Measurements from ENCODE around the gene CDH5.
A peak's percentile ranks its signal among the peaks of the same experiment; 100 is the strongest.

Gene CDH5

DNA sequence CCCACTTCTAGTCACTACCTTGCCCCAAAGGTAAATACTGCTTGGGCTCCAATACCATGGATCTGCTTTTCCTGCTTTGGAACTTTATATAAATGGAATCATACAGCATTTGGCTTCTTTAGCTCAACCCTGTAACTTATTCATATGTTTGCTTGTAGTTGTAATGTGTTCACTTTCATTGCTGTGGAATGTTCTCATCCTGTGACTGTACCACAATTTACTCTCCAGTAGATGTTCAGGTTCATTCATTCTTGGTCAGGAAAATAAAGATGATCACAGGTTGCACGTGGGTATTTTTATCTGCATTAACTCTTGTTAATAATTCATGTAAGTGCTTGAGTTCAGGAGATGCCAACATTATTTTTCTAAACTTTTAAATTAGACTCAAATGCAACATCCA lies 53.9 kb downstream of the CDH5 start:
- no peak for DNase-seq

DNA sequence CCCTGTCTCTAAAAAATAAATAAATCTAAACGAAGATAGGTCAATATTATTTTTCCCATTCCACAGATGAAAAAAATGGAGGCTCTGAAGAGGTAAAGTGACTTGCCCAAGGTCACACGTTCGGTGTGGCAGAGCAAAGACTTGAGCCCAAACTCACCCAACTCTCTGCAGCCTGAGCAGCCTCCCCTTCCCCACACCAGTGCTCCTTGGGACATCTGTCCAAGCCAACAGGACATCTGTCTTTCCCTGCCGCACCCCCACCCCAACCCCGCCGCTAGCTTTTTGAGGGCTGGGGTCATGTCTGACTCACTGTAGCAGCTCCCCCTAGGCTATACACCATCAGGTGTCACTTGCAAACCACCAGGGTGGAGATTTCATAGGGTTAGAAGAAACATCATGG lies 55.4 kb downstream of the CDH5 start:
- DNase-seq, result no peak

DNA sequence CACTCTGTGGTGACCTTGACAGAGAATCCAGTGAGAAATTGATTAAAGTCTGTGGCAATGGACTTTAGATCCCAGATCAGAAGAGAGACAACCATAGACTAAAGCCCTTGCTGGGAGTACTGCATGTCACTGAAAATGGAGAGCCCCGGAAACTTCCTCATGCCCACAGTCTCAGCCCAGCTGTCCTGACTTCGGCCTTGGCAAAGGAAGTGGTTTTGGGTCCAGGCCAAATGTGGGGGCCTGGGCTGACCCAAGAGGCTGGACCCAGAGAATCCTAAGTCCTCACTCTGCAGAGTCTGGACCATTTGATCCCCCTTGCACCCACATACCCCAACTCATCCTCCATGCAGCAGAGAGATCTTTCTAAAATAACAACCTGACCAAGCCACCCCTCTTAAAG lies 55.9 kb downstream of the CDH5 start:
- DNase-seq, result no peak

DNA sequence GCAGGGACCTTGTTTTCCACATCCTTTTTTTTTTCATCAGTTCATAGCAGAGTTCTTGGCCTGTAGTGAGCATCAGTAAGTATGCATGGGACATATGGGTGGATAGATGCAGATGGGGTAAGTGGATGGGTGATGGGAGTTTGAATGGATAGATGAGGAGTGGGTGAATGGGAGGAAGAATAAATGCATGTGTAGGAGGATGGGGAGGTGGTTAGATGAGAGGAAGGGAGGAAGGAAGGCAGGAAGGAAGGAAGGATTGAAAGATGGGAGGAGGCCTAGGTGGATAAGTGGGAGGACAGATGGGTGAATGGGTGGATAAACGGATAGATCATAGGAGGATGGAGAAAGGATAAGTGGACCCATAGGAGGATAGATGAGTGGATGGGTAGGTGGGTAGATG lies 56.7 kb downstream of the CDH5 start:
- no peak for DNase-seq

DNA sequence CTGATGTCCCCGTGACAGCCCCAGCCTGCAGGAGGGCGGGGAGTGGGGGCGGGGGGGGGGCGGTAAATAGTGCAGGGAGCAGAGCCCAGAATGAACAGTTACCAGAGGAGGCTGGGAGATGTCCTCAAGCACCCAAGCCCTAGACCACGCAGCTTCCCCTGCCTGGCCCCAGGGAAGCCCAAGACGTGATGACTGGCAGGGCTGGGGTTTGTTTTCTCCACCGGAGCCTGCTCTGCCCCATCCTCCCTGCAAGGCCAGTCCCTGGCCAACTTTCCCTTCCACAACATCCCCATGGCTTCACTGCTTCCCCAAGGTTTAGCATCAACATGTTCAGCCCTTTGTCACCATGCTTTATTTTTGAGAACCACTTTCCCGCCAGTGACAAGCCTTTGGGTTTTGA lies 59.2 kb downstream of the CDH5 start:
- no peak for DNase-seq

DNA sequence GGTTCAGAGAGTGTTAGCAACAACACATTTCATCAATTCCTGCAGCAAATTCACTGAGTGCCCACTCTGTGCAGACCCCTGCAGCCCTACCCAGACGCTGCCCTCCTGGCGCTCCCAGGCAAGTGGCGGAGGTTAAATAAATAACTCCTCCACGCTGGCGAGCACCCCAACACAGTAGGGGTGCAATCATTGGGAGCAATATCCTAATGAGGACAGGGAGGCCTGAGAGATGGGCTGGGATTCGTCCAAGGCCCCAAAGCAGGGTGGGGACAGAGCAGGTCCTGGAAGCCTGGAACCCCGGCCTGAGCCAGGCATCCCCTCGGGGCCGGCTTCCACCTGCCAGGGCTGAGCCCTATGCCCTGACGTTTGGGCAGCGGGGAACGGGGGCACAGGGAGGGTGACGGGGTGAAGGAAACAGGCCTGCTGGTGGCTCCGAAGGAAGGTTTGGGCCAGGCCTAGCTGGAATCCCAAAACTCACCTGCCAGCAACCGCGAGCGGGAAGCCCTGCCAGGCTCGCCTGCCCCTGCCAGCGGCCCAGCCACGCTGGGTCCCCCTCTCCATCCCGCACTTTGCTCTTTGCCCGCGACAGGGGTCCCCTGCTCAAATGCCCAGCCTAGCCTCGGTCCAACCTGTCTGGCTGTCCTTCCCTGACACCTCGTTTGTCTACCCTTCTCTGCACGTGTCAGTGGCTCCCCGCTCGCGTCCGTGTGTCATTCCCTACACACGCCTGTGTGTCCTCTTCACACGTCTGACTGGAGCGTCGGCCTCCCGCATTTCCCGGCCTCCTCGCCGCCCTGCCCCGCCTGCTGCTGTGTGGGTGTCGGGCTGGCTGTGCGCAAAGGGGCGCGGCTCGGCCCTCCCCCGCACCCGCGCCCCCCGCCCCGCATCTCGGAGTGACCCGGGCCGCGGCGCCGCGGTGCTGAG lies 59.9 kb downstream of the CDH5 start:
- DNase-seq, result no peak

DNA sequence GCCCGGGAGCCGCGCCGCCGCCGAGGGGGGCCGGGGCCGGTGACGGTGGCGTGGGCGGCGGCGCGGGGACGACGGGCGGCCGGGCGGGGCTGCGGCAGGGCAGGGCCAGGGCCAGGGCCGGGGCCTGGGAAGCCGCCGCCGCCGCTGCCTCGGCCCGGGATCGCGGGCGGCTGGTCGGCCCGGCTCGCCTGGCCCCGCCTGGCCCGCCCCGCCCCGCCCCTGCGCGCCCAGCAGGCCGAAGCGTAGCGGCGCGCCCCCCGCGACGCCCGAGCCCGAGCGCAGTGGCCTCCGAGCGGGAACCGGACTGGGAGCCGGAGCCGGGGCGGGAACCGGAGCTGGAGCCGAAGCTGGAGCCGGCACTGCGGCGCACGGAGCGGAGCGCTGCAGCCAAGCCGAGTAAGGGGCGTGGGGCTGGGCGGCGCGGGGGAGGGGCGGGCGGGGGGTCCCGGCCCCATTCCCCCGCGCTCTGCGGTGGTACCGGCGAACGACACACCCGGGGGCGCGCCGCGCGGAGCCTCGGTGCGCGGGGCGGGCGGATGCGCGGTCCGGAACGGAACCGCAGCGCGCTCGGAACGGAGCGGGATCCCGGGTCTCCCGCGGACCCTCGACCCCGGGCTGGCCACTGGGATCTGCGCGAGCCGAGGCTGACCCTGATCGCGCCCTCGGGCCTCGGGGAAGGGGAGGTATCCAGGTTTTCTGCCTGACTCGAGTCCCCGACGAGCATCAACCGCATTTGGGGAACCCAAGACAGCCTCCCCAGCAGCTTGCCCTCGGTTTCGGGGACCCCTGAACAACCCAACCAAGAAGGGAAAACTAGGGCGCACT lies 60.8 kb downstream of the CDH5 start, which contains the start of gene BEAN1:
Gene BEAN1 (plus strand): TSS at position 260 of the 825 bp plus-strand sequence. CDS start 10,382 bp downstream, outside the sequence.
- peak; percentile 10 for DNase-seq

DNA sequence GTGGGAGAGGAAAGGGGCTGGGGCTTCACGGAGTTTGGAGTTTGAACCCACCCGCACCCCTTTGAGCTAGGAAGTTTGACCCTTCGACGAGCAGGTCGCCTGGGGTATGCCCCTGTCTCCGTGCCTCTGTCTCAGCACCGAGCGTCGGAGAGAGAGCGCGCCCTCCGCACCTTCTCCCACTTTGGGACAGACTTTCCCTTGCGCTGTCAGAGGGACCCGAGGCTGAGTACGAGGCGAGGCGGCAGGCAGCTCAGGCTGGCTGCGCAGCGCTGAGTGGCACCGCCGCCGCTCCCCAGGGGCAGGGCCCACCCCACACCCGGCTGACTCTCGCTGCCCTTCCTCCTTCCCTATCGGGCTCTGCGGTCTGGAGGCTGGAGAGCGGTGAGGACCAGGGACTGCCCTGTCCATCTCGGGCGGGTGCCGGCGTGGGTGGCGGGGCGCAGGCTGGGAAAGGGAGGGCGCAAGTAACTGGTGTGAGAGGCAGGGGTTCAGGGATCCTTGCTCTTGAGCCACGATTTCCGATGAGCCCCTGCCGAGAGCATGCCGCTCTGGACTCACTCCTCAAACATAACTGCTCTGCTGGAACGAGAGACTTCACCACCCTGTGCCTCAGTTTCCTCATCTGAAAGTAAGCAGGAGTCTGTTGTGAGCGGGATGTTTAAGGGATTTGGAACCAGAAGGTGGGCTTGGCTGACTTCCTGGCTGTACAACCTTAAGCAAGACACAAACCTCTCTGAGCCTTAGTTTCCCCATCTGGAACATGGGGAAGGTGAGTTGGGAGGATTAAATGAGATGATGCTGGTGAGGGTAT lies 61.6 kb downstream of the CDH5 start:
- peak; percentile 52 for DNase-seq

DNA sequence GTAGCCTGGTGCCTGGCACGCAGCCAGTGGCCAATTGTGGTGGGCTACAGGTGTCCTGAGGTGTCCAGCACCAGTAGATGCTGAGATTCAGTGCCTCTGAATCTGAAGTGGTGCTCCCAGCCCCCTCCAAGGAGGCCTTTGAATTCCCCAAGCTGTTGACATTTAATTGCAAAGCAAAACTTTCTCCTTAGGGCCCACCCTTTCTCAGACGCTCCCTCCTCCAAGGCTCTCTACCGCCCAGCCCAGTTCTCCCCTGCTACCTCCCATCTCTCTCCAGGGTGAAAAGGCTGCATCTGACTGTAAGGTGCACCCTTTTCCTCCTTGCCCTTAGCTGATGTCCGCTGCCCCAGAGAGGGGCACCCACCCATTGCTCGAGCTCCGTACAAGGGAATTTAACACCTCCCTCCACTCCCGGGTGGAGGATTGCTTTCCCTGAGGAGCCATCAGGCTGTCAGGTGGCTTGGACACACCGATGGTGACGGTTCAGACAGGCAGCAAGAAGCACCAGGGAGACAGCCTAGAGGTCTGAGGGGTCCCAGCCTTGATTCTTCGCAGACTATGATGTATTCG lies 62.3 kb downstream of the CDH5 start:
- DNase-seq, result no peak

DNA sequence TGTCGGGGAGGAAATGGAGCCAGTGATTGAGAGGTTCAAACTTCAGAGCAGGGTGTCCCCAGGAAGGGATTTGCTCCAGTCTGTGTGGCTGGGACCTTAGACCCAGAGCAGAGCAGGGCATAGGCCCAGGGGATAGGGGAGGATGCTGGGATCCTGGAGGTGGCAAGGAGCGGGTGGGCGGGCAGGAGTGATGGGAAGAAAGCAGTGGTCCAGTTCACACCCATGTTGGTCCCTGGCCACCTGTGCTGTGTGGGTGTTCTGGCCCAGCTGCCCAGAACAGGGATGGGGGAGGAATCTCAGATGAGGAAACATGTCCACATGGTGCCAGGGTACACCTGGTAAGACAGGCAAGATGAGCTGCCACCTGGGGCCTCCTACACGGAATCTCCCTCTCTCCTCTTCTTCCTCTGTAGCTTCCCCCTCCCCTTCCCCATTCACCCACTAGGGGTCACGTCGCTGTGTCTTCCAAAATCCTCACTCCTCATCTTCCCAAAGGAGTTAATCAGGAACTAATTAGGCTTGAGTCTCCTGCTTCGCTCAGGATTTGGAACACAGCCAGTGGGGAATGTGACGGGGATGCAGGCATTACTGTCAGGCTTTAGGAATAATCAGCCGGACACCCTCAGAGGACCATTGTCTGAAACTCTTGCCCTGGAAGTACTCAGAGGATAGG lies 62.9 kb downstream of the CDH5 start:
- no peak for DNase-seq

DNA sequence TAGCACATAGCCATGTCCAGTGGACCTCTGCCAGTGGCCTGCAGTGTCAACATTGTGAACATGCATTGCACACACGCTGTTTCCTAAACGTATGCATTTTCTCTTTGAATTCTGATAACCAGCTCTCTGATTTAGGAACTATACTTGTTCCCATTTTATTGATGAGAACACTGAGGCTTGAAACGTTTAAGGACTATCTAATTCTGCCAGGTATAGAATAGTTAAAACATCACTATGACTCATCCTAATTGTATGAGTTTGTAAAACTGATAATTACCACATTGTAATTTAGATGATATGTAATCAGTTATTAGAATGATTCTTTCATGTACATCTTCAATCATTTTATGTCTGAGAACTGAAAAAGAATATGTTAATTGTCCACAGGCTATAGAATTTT lies 63.7 kb downstream of the CDH5 start:
- no peak for DNase-seq

DNA sequence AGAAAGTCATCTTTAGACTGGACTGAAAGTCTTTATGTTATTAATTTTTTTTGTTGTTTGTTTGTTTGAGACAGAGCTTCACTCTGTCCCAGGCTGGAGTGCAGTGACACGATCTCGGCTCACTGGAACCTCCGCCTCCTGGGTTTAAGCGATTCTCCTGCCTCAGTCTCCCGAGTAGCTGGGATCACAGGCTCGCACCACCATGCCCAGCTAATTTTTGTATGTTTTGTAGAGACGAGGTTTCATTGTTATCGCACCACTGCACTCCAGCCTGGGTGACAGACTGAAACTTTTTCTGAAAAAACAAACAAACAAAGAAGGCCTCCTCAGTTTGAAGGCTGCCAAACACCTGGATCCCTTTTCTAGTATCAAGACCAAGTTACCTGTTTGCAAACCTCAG lies 65.3 kb downstream of the CDH5 start:
- DNase-seq, result no peak

DNA sequence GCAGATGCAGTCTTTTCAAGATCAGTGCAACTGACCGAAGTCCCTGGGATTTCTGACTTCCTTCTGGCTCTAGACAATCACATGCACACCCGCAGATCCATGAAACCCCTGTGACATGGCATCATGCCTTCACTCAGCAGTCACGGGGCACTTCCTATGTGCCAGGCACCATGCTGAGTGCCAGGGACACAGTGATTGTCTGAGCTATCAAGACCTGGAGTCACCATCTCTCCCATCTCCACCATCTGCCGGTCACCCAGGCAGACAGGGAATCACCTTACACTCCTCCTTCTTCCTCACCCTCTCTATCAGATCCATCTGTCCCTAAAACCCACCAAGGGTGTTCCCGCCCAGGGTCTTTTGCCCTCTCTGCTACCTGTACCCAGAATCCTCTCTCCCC lies 65.9 kb downstream of the CDH5 start:
- DNase-seq, result no peak

DNA sequence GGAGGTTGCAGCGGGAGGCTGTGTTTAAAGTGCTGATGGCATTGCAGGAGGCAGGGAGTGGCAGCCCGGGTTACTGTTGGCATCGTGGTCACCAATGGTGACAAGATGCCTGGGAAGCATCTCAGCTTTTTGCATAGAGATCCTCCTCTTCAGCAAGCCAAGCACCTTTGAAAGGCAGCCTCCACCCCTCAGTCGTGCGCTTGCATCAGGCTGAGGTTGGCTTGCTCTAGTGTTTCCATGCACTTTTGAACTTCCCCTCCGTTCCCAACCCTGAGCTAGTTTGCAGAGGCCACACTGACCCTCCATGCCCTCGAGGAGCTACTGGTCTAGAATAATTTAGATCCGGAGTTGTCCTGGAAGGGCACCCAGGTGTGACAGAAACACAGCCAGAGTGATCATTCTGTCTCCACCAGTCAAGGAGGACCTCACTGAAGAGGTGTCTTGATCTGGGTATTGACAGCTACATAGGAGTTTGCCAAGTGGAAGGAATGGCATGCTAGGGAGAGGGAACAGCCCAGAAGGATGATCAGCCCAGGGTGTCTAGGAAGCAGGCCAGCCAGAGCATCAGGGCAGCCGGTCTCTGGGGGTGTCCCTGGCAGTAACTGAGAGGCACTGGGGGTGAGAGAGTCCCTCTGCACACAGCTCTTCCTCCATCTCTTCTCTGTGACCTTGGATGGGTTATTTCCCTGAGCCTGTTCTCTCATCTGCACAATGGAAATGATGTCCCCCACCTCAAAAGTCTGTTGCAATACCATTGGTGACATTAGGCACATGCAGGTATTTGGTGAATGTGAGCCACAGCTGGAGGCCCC lies 68.3 kb downstream of the CDH5 start:
- DNase-seq, result no peak

DNA sequence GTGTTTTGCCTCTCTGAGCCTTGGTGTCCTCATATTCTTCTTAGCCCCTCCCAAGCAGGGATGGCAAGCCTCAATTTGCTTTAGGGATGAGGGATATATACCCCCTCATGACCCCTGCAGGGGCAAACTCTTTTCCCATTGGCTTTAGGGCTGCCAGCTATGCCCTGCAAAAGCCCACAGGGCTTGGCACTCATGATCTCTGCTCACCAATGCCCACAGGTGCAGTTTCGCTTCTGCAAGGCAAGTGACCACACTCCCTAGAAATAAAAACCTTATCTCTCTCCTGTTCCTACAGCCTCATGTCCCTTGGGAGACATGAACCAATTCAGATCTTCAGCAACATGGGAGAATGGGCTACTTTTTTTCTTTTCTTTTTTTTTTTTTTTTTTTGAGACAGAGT lies 69.4 kb downstream of the CDH5 start:
- DNase-seq, result no peak

DNA sequence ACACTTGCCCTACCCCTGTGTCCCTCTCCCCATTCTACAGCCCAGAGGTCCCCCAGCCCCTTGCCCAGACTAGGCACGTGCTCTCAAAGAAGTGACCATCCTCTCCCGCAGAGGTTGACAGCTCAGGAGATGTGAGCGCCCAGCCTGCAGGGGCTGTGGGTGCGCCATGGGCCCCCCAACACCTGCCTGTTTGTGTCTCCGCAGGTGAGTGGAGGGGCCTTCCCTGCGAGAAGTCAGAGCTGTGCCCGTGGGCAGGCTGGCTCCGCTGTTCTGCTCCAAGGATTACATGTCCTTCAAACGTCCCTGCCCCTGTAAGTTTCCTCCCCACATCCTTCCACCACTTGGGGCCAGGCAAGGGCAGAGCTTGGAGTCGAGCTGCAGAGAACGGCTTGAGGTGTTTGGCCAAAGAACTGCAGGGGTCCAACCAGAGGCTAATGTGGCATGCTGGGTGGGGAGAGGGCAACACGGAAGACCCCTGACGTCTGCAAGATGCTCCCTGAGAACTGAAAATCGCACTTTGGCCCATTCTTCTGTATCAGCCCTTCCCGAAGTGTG lies 71.0 kb downstream of the CDH5 start:
- no peak for DNase-seq

DNA sequence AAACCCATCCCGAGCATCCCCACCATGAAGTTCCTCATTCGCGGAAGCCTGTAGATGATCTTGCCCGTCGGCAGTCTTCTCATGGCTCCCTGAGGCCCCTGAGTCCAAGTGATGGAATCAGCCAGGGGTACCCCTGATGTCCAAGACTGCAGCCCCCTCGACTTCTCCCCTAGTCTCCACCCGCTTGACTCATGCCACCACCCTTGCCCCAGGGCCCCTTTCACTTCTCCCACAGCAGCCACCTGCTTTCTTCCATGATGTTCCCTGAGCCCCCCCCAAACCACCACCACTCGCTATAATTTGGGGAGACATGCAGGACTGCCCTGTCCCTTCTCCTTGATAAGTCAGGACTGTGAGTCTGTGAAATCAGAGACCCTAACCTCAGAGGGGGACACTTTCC lies 72.0 kb downstream of the CDH5 start:
- no peak for DNase-seq

DNA sequence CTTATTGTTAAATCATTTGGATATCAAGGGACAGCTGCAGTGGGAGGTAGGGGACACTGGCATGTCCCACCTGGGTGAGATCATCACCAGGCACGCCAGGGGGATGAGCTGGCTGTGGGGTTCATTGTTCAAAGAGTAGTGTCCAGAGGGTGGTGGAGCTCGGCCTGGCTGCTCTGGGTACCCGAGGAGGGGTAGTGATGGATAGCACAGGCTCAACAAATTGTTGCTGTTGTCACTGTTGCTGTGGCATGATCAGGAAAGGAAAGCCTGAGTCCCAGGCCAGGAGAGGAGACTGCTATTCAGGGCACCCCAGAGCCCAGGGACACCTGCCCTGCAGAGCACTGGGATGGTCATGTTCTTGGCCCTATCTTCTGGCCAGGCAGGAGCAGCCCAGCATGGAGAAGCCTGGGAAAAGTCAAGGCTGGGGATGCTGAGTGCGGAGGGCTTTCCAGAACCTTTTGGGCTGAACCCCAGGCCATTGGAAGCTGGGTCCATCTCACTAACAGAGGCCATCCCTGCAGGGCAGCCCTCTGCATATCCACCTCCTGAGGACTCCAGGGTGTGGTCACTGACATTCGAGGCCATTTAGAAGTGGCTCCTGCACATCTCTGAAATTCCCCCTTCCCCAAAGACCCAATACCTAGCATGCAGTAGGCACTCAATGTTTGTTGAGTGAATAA lies 72.7 kb downstream of the CDH5 start:
- DNase-seq, result no peak

DNA sequence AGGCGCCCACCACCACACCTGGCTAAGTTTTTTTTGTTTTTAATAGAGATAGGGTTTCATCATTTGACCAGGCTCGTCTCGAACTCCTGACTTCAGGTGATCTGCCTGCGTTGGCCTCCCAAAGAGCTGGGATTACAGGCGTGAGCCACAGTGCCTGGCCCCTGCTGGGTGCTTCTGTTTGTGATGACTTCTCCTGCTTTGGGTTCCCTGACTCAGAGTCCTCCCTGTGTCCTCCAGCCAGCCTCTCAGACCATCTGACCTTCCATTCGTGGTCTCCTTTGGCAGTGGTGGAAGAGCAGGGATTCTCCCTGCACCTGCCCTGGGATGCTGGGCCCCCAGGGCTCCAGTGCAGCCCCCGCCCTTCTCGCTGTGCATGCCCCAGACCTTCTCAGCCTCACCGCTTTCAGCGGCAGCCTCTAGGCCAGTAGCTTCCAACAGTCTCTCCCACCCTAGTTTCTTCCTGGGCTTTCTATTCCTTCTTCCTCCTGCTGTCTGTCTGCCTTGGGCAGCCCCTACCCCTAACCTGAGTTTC lies 73.8 kb downstream of the CDH5 start:
- no peak for DNase-seq

DNA sequence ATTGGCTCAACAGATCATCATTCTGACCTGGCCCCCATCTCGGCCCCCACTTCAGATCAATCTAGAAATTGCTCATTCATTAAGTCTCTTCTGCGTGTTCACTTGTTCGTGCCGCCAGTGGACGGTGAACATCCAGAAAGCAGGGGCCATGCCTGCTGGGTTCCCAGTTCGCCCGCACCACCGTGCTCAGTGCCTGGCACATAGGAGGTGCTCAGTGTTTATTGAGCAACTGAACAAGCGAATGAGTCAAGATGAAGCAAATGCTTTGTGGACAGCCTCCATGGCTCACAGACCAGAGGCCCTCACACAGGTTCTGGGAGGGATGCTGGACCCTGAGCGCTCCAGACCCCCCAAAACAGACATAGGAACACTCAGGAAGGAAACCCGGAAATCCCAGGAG lies 74.5 kb downstream of the CDH5 start:
- no peak for DNase-seq
